GM18505 (cell line): Measurements from ENCODE around the gene CIB4.

Source experiments
- ATAC-seq: cut with Tn5 transposase; IDR thresholded peaks from one replicate; pipeline ENCODE4 v1.9.1; 2021; ENCODE audit not compliant: unreplicated experiment
- POLR2A ChIP-seq: IDR thresholded peaks from 4 replicates; pipeline ENCODE4 v1.6.1; 2011; ENCODE audit warnings: borderline replicate concordance; ENCODE audit not compliant: insufficient read depth, insufficient read length; ENCODE audit errors: extremely low read depth

Gene CIB4

DNA sequence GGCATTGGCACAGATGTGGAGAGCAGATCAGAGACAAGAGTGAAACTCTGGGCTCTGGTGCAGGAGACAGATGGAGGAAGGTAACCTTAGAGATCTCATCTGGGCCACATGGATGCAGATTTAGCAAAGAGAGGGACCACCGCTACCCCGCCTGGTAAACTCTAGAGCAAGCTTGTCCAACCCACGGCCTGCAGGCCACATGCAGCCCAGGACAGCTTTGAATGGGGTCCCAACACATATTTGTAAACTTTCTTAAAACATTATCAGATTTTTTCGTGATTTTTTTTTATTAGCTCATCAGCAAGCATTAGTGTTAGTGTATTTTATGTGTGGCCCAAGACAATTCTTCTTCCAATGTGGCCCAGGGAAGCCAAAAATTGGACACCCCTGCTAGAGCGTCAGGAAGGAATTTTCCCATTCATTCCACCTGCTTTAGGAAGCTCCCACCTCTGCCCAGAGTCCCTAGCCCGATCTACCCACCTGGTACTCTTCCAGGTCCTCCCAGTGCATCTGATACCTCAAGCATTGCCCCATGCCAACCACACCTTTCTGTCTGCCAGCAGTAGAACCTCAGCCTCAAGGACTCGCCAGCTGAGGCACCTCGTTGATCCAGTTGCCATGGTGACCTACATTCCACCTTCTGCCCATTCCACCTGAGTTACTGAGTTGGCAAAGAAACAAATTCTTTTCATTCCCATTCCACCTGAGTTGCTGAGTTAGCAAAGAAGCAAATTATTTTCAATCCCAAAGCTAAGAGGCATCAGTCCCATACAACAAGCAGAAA lies at the start of gene CIB4:
CIB4 (minus strand) TSS at position 586 of the 784 bp plus-strand sequence; CDS start at position 534, 52 bp downstream.
- TF ChIP-seq POLR2A: no peak
- ATAC-seq: no peak

DNA sequence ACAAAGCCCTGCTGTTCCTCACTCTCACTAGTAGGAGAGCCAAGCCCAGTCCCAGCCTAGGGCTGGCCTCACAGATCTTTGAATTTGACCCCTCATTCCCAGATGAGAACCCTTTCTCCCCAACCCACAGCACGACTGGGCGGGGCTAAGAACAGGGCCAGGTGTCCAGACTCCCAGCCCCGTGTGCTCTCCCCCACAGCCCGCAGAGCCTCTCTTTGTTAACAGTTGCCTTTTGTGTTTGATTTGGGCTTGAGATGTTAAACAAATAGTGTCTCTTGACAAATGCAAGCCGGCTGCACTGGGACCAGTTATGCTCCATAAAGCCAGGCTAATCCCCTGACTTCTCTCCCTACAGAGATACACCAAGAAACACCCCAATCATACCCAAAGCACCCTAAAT lies 46.6 kb upstream of the CIB4 start:
- ATAC-seq: no peak
- TF ChIP-seq POLR2A: no peak

DNA sequence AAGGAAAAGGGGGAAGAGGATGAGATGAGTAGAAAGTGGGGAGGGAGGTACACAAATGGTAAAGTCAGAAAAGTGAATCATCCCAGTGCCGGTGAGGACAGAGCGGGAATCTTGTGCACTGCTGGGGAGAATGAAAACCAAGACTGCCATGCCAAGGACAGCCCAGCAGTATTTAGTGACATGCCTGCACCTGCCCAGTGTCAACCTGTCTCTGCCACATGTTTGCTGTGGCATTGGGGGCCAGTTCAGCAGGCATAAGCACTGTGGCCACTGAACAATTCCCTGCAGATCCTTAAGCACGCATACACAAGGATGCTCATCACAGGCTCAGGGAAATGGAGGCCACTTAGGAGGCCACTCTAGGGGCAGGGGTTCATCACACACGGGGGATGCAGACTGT lies 46.2 kb upstream of the CIB4 start:
- no peak for ATAC-seq
- no peak for TF ChIP-seq POLR2A

DNA sequence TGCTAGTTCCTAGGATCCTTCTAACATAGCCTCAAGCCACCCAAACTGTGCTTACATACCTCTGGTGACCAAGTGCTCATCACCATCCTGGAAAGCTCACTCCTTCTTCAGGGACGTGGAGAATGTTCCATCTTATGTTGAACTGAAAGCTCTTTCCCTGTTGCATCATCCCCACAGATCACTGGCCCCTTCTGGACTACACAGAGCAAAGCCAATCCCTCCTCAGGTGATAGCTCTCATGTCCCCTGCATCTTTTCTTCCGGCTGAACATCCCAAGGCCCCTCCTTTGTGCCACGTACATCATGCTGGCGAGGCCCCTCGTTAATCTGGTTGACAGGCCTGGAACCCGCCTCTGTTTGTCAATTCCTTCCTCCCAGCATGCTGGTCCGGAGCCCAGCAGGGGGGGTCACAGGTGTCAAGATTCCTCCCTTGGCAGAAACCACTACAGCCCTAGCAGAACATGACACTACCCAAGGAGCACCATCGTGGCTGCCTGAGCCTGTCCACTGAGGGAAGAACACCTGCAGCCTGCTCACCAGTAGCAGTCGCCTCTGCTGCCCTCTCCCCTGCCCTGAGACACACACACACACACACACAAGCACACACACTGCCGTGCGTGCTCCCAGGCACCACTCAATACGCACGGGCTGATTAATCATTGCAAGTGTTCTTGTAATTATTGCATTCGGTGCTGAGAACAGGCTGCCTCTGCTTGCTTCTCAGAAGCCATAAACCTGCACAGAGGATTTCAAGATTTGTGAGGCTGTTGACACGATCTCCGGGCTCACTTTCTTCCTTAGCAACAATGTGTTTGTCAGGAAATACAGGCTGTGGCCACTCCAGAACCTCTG lies 45.0 kb upstream of the CIB4 start:
- no peak for ATAC-seq

DNA sequence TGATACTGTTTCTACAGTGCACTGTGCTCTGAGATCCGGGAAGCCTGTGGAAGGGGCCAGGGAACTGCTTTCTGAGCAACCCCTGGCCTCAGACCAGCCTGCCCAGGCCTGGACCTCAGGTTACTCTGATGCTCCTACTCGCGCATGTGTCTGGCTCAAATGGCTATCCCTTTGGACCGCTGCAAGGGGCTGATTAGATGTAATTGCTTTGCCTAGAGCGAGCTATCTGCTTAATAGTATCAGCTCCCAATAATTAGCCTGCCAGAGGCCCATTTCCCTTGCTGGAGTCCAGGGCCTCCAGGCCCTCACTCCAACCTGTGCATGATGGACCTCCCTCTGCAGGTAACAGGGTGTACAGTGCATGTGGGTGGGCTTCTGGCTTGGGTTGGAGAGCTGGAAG lies 44.2 kb upstream of the CIB4 start:
- ATAC-seq: no peak
- TF ChIP-seq POLR2A: no peak

More for the DNA sequence above, 45.0 kb upstream of the CIB4 start:
- TF ChIP-seq POLR2A: no peak

DNA sequence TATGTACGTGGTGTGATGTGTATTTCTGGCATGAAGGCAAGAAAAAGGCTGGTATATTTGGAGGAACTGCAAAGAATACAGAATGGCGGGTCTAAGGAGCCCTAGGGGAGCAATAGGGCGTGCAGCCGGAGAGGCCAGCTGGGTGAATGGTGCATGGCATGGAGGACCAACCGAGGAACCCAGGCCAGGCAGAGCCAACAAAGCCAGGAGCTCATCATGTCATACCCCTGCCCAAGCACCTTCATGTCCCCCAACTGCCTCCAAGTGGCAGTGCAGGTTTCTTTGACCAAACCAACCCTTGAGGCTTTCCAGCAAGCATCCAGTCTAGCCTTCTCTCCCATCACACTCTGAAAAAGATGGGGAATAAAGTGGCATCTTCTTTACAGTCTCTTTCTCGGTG lies 42.4 kb upstream of the CIB4 start:
- TF ChIP-seq POLR2A: no peak
- no peak for ATAC-seq

DNA sequence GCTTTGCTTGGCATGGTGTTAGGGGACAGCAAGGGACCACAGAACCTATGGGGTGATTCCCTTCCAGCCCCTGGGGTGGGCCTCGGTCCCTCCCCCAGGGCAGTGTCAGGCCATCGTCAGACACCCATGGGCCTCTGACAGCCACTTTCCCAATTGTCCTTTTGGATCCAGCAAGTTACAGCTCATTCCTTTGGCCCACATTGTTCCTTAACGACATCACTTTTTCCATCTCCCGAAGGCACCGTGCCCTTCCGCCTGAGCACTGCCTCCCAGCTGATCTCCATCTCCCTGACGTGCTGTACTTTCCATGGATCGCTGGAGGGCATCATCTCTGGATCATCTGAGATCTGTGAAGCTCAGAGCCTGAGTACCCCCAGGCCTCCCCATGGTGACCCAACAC lies 41.0 kb upstream of the CIB4 start:
- TF ChIP-seq POLR2A: no peak
- no peak for ATAC-seq

DNA sequence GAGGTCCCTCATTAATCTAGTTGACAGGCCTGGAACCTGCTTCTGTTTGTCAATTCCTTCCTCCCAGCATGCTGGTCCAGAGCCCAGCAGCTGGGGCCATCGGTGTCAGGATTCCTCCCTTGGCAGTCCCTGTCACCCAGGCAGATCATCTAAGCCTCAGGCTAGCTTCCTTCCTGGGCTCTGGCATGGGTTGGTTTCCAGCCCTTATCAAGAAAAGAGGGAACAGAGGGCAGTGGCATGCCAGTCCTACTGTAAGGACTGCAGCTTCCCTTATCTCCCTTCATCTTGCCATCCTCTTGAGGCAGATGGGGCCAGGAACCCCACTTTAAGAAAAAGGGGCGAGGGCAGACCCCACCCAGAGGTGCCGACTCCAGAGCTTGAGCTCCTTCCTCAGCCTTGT lies 40.5 kb upstream of the CIB4 start:
- ATAC-seq: no peak
- no peak for TF ChIP-seq POLR2A

DNA sequence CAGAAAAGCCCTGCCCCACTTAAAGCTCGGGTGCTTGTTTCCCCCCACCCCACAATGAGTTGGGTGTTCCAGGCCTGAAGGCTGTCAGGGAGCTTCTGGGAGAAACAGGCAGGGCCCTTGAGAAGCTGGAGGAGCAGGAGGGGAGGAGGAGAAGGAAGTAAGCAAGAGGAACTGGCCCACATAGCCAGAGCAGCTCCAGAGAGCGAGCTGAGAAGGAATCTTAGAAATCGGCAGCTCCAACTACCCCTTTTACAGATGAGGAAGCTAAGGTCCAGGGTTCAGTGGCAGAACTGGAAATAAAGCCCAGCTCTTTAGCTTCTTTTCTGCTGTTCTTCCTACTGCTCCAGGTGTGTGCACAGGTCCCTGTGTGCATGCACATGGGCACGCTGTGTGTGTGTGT lies 38.7 kb upstream of the CIB4 start:
- no peak for TF ChIP-seq POLR2A
- no peak for ATAC-seq

DNA sequence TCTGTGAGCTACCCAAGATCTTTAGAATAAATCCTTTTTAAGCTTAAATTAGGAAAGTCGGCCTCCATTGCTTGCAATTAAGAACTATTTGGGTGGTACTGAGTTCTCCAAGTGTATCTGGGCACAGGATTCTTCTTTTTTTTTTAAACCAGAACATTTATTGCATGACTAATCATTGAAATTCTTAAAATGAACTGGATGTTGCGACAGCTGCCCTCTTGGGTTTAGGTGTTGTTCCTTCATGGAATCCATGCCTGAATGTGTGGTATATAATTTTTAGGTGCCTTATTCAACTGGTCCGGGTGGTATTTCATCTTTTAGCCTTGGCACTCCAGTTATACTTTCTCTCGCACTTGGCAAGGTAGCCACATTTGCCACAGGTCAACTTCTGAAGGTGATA lies 36.9 kb upstream of the CIB4 start:
- no peak for ATAC-seq
- TF ChIP-seq POLR2A: no peak

DNA sequence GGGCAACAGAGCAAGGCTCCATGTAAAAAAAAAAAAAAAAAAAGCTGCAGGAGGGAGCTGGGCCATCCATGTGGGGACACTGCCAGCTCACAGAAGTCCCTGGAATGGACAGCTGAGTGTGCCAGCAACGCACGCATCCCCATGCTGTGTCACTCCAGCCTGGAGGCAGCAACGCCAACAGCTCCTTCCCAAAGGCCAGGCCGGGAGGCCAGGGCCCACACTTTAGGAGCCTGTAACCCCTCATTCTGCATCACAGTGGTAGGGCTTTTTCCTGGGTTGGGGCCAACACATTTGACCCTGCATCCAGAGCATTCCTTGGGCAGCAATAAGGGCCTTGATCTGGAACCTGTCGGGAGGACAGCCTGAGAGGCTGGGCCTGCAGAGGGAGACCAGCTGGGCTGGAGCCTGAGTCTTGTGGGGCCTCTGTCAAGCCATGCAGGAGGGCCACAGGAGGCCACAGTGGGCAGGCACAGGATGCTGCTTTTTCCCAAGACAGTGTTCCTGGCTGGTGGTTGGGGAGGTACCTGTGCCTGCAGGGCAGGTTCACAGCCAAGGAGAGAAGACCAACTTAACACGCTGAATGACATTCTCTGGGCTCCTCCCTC lies 34.6 kb upstream of the CIB4 start:
- no peak for TF ChIP-seq POLR2A
- no peak for ATAC-seq

DNA sequence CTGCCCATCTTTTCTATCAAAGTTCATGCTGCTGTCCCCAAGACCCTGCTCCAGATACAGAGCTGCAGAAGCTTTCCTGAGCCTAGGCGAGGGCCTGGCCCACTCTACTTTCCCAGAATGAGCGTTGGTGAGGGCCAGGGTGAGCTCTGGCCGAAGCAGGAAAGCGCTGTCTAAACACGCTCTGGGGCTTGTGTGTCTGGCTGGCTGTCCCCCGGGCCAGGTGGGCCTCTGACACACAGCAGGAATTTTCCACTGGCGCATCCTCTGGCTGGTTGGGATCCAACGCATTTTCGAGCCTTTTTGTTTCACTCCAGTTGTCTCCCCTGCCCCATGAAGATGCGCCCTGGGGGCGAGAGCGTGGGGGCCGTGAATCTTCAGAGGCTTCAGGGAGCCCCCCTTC lies 33.6 kb upstream of the CIB4 start:
- TF ChIP-seq POLR2A: no peak
- ATAC-seq: no peak

DNA sequence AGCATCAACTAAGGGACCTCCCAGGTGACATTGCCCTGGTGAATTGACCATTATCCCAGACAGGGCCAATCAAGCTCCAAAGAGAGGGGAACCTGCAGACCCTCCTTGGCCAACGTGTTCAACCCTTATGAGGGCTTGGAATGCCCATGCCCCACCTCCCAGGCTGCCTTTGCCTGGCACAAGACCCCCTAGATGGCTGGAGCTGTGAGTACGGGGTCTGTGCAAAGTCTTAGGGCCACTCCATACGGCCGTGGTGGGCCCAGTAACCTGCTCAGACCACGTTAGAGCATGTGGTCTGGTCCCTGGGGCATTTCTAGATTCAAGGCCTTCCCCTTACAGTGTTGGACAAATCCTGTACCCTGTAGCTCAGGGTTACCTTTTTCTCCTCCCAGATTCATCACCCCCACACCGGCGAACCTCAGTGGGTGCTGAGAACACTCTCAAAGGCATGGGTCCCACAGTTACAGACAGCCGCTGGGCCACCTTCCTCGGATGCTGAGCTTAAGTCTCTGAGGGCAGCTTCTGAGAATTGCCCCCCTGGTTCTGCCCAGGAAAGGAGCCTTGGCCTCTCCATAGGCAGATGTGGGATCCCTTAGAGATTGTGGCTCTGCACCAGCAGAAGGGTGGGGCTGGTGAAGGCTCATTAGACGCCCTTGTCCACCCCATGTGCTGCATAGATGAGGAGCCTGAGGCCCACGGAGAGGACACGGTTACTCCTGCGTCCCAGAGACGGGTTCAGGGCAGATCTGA lies 33.0 kb upstream of the CIB4 start:
- ATAC-seq: no peak
- TF ChIP-seq POLR2A: no peak
